Stomach (tissue), 9 donors: ENCODE measurements around the gene CPHXL2. TPM values are rescaled to one million over a fixed set of nuclear protein-coding genes. Genes with fewer than 3 reads are reported as not detected.

Source experiments
- DNase-seq, 2 donors: peaks; one replicate each; pipeline versions ENCODE4 v3.0.0 to v3.0.0-alpha.2; 2013 to 2019
- H3K27ac ChIP-seq, 5 donors: fragments of 200-600 bp in 4 of 5; sonication (generic) in 4 of 5; one replicate each; pipeline ENCODE4 v1.5.1; 2013 to 2019; ENCODE audit warnings: mild to moderate bottlenecking in 1 of 5, moderate library complexity in 1 of 5
- H3K27me3 ChIP-seq, 3 donors: fragments of 200-600 bp; sonication (generic); one replicate each; pipeline ENCODE4 v1.5.1; 2017 to 2019; ENCODE audit warnings: mixed run types in 1 of 3
- H3K36me3 ChIP-seq, 4 donors: fragments of 200-600 bp; sonication (generic); 1 replicate in 3 of 4; 2 replicates in 1 of 4; pipeline ENCODE4 v1.5.1; 2016 to 2019
- H3K4me1 ChIP-seq, 4 donors: fragments of 200-600 bp; sonication (generic); one replicate each; pipeline ENCODE4 v1.5.1; 2016 to 2019
- H3K4me3 ChIP-seq, 4 donors: fragments of 200-600 bp; sonication (generic) in 3 of 4; one replicate each; pipeline ENCODE4 v1.5.1; 2016 to 2019; ENCODE audit warnings: mild to moderate bottlenecking in 1 of 4
- H3K9me3 ChIP-seq, 4 donors: fragments of 200-600 bp; sonication (generic); one replicate each; pipeline ENCODE4 v1.5.1; 2016 to 2019
- CTCF ChIP-seq, 7 experiments: fragments of 450-650 bp in 4 of 7; fragments of 200-600 bp in 3 of 7; sonication (generic) in 3 of 7; IDR thresholded peaks; one replicate each; pipeline ENCODE4 v1.5.1; 2016 to 2019; ENCODE audit warnings: antibody characterized with exemption in 7 of 7, control low read depth in 2 of 7, mild to moderate bottlenecking in 1 of 7
- EP300 ChIP-seq: sonication (generic); formaldehyde crosslinking; IDR thresholded peaks from one replicate; pipeline ENCODE4 v1.6.1; 2017; ENCODE audit warnings: antibody characterized with exemption
- POLR2A ChIP-seq, 4 donors: fragments of 450-650 bp; IDR thresholded peaks; one replicate each; pipeline ENCODE4 v1.6.1; 2016; ENCODE audit warnings: antibody characterized with exemption in 4 of 4, control low read depth in 2 of 4, mild to moderate bottlenecking in 1 of 4, moderate library complexity in 1 of 4
- POLR2AphosphoS5 ChIP-seq, 3 donors: sonication (generic); formaldehyde crosslinking; IDR thresholded peaks; one replicate each; pipeline ENCODE4 v1.6.1; 2016; ENCODE audit warnings: antibody characterized with exemption in 3 of 3
- WGBS, 5 donors: extraction: QIAGEN DNeasy Blood & Tissue Kit in 3 of 5; methylation state at CpG; one replicate each; pipeline versions ENCODE4 v1.1.5 to v1.1.7; 2013 to 2018; 5-methylcytosine and 5-hydroxymethylcytosine counted together
- intact Hi-C: fragments of 100-400 bp; cut with DNase I; formaldehyde crosslinking; loops from one replicate; pipeline ENCODE4 v1.15.1; 2023; ENCODE audit warnings: low total_unique reads
- polyA plus RNA-seq, 3 donors: library from polyadenylated mRNA; stranded (reverse); fragments of 200-250 nt; gene quantifications; one replicate each; pipeline ENCODE4 v1.2.3, GENCODE V29; 2013
- total RNA-seq, 5 donors: library from RNA; depleted of rRNA; stranded (reverse); fragments of >200 nt; gene quantifications; one replicate each; pipeline versions ENCODE4 v1.1.0 to v1.2.3, GENCODE V29; 2014 to 2016
- donor health status: healthy with polysubstance abuse.
- donor health status: Bipolar disorder and iron deficiency.
- donor health status: healthy.

Gene CPHXL2
- total and polyA plus RNA-seq, 8 donors, result not detected

- peaks cover 7 to 15% (median 13%) of the 10 kb centered on the region in 4 donors for H3K4me1 ChIP-seq
- TF ChIP-seq CTCF (IDR thresholded peaks at IDR 0.05) (no peak), POLR2A (IDR thresholded peaks at IDR 0.05) (no peak), POLR2AphosphoS5 (IDR thresholded peaks at IDR 0.05) (no peak), EP300 (no peak)
- H3K27me3 ChIP-seq, result no peaks in the 10 kb centered on the region
- WGBS, 5 donors, result 88 to 97% (median 95%) methylated on average over 4 of the region's 4 CpGs
- H3K9me3 ChIP-seq, result no peaks in the 10 kb centered on the region
- H3K4me3 ChIP-seq, result no peak overlapping the region
- intact Hi-C loops, result no loop called here
- H3K36me3 ChIP-seq, result peaks cover 53 to 66% (median 65%) of the 10 kb centered on the region in 4 donors
- DNase-seq, result no peak
- H3K27ac ChIP-seq, result no peak overlapping the region
Measured at GRCh38 chr16:75626806-75627205, 50.0 kb downstream of the CPHXL2 start.

GRCh38 chr16:75624921-75625334 lies 51.9 kb downstream of the CPHXL2 start:
- intact Hi-C loops, result no loop called here
- H3K4me3 ChIP-seq, result no peak overlapping the region
- no peaks in the 10 kb centered on the region for H3K27me3 ChIP-seq
- DNase-seq, result no peak
- H3K4me1 ChIP-seq, result peaks cover 12 to 31% (median 24%) of the 10 kb centered on the region in 4 donors
- no peak overlapping the region for H3K27ac ChIP-seq
- H3K36me3 ChIP-seq, result peaks cover 34 to 54% (median 52%) of the 10 kb centered on the region in 4 donors
- no peak for TF ChIP-seq POLR2A (IDR thresholded peaks at IDR 0.05)
- TF ChIP-seq POLR2AphosphoS5 (IDR thresholded peaks at IDR 0.05), result no peak
- no peak for TF ChIP-seq EP300
- no peak for TF ChIP-seq CTCF (IDR thresholded peaks at IDR 0.05)
- WGBS, 5 donors, result 60 to 82% (median 76%) methylated on average over 4 of the region's 4 CpGs
- no peaks in the 10 kb centered on the region for H3K9me3 ChIP-seq

- Histone ChIP-seq H3K36me3 (peaks cover 15 to 54% (median 52%) of the 10 kb centered on the region in 4 donors), H3K27ac (peak within 1 kb of the TSS; percentile 87 to 98 (median 93)), H3K4me1 (peaks cover 12 to 31% (median 24%) of the 10 kb centered on the region in 4 donors), H3K27me3 (no peaks in the 10 kb centered on the region), H3K9me3 (no peaks in the 10 kb centered on the region), H3K4me3 (peak within 1 kb of the TSS; percentile 66 to 84 (median 72))
- WGBS, 5 donors, result 0 to 1% (median 0%) methylated on average over 56 to 62 of the region's 62 CpGs
- DNase-seq, result peak; percentile 99
- intact Hi-C loops, result no loop called here
- TF ChIP-seq EP300 (no peak), POLR2A (IDR thresholded peaks at IDR 0.05) (peak in 1 of 4 donors; percentile 21), CTCF (IDR thresholded peaks at IDR 0.05) (peak in 1 of 7 experiments; percentile 4), POLR2AphosphoS5 (IDR thresholded peaks at IDR 0.05) (peak; percentile 96 to 97 (median 96))
Measured at GRCh38 chr16:75622761-75623605, 53.8 kb downstream of the CPHXL2 start, which contains the start of gene ADAT1. Gene ADAT1 (minus strand): TSS chr16:75623281. CDS start chr16:75620799, 2,482 bp downstream.

- Histone ChIP-seq H3K9me3 (no peaks in the 10 kb centered on the region), H3K36me3 (peaks cover 6 to 54% (median 52%) of the 10 kb centered on the region in 4 donors), H3K4me1 (peaks cover 12 to 31% (median 24%) of the 10 kb centered on the region in 4 donors), H3K27me3 (no peaks in the 10 kb centered on the region), H3K27ac (peak overlapping the region in 3 of 5 donors; percentile 92 to 98 (median 96)), H3K4me3 (no peak overlapping the region)
- intact Hi-C loops, result no loop called here
- DNase-seq, result peak in 1 of 2 donors; percentile 41
- TF ChIP-seq CTCF (IDR thresholded peaks at IDR 0.05), result no peak
- no peak for TF ChIP-seq POLR2A (IDR thresholded peaks at IDR 0.05)
- no peak for TF ChIP-seq EP300
- no peak for TF ChIP-seq POLR2AphosphoS5 (IDR thresholded peaks at IDR 0.05)
- WGBS, 5 donors, result 6 to 31% (median 10%) methylated on average over 2 of the region's 2 CpGs
Measured at GRCh38 chr16:75621170-75621477, 55.7 kb downstream of the CPHXL2 start.
